Measurements from ENCODE around the gene NES. TPM values are rescaled to one million over a fixed set of nuclear protein-coding genes. Genes with fewer than 3 reads are reported as not detected.
A peak's percentile ranks its signal among the peaks of the same experiment; 100 is the strongest.

The NES gene
- total and polyA plus RNA-seq, 2 experiments from 2014 or later: 3.6 to 13.8 TPM

DNA sequence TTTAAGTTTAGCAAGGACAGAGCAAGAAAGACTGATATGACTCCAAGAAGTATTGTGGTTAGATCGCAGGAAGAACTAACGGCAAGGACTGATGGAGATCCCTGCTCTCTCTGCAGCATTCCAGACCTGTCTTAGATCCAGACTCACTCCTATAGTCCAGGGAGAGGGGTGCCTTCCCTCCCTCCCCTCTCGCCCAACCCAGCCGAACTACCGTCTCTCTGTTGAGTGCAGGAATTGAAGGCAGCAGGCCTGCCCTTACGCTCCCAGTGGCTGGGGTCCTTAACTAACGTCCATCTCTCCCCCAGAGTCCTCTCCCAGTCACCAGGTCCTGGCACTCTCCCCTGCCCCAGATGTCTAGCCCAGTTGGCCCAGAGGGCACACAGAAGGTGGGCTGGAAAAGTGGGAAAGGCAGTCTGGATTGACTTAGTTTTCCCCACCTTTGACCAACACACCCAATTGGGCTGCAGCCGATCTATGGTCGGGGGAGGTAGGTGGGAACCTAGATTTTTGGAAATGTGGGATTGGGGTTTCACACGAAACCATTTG, 27.0 kb upstream of the NES start:
- Histone ChIP-seq H2AFZ (no peak overlapping the region), H3K4me3 (peak overlapping the region; percentile 51), H3K9me3 (ENCODE audit: low read depth) (no peaks in the 10 kb centered on the region), H3K36me3 (replicated peaks; ENCODE audit: insufficient read depth, low read depth) (no peaks in the 10 kb centered on the region), H3K9me2 (replicated peaks; ENCODE audit: insufficient read depth) (no peaks in the 10 kb centered on the region), H4K20me1 (ENCODE audit: insufficient read depth, poor library complexity, severe bottlenecking) (peaks cover 6% of the 10 kb centered on the region), H3K79me2 (peaks cover 34% of the 10 kb centered on the region), H3K4me1 (ENCODE audit: insufficient read depth) (peaks cover 63% of the 10 kb centered on the region), H3K27me3 (no peaks in the 10 kb centered on the region), H3K4me2 (peak overlapping the region; percentile 92), H3K27ac (peak overlapping the region; percentile 97)
- WGBS (ENCODE audit: low lambda C conversion rate, missing lambda C conversion rate): 16% methylated on average over 10 of the region's 10 CpGs
- TF ChIP-seq, protein P1, sequence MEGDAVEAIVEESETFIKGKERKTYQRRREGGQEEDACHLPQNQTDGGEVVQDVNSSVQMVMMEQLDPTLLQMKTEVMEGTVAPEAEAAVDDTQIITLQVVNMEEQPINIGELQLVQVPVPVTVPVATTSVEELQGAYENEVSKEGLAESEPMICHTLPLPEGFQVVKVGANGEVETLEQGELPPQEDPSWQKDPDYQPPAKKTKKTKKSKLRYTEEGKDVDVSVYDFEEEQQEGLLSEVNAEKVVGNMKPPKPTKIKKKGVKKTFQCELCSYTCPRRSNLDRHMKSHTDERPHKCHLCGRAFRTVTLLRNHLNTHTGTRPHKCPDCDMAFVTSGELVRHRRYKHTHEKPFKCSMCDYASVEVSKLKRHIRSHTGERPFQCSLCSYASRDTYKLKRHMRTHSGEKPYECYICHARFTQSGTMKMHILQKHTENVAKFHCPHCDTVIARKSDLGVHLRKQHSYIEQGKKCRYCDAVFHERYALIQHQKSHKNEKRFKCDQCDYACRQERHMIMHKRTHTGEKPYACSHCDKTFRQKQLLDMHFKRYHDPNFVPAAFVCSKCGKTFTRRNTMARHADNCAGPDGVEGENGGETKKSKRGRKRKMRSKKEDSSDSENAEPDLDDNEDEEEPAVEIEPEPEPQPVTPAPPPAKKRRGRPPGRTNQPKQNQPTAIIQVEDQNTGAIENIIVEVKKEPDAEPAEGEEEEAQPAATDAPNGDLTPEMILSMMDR (IDR thresholded peaks at IDR 0.05; ENCODE audit: poor library complexity): no peak
- no peak for TF ChIP-seq EZH2 (IDR thresholded peaks at IDR 0.05; ENCODE audit: borderline replicate concordance)
- no peak for TF ChIP-seq EZH2phosphoT487 (IDR thresholded peaks at IDR 0.05; ENCODE audit: low read depth, severe bottlenecking, unreplicated experiment)
- DNase-seq (ENCODE audit: low spot score): no peak

DNA sequence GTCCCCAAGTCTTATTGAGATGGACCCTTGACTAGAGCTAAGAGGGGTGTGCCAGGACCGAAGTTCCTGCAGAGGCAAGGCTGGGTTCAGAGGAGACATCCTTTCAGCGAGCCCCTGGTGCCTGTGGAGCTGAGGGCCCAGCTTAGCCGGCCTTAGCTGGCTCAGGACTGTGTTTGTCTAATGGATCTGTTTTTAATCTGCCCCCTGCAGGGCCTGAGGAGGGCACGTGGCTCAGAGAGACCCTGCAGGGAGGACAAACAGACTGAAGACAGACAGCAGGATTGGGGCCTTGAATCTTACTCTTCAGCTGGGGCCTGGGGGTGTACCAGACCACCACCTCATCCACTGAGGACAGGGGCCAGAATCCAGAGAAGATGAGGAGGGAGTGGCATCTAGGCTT, 26.5 kb upstream of the NES start:
- Histone ChIP-seq H3K9me2 (replicated peaks; ENCODE audit: insufficient read depth) (no peaks in the 10 kb centered on the region), H3K9me3 (ENCODE audit: low read depth) (no peaks in the 10 kb centered on the region), H3K4me2 (peak overlapping the region; percentile 92), H3K36me3 (replicated peaks; ENCODE audit: insufficient read depth, low read depth) (no peaks in the 10 kb centered on the region), H3K27ac (peak overlapping the region; percentile 97), H3K27me3 (no peaks in the 10 kb centered on the region), H2AFZ (no peak overlapping the region), H4K20me1 (ENCODE audit: insufficient read depth, poor library complexity, severe bottlenecking) (peaks cover 6% of the 10 kb centered on the region), H3K4me3 (peak overlapping the region; percentile 17), H3K79me2 (peaks cover 34% of the 10 kb centered on the region), H3K4me1 (ENCODE audit: insufficient read depth) (peaks cover 58% of the 10 kb centered on the region)
- DNase-seq (ENCODE audit: low spot score): no peak
- TF ChIP-seq, protein P1 (IDR thresholded peaks at IDR 0.05; ENCODE audit: poor library complexity): no peak
- TF ChIP-seq EZH2phosphoT487 (IDR thresholded peaks at IDR 0.05; ENCODE audit: low read depth, severe bottlenecking, unreplicated experiment) (no peak), EZH2 (IDR thresholded peaks at IDR 0.05; ENCODE audit: borderline replicate concordance) (no peak)
- WGBS (ENCODE audit: low lambda C conversion rate, missing lambda C conversion rate): 21% methylated on average over 4 of the region's 4 CpGs

DNA sequence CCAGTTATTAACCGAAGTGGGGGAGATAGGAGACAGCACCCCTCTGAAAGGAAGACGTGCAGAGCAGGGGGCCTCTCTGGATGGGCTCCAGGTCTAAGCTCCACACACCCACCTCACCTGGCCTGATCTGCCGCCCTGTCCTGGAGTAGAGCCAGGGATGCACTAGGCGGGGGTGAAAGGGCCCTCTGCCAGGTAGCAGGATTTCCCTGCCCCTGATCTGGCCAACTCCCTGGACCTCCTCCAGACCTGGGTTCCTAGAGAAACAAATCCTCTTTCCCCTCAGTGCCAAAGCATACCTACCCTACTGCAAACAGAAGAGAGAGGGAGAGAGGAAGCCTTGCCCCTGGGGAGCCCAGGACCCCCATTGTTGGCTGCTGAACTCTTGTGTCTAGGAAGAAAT, 26.1 kb upstream of the NES start:
- H3K9me3 ChIP-seq (ENCODE audit: low read depth): no peaks in the 10 kb centered on the region
- H3K27me3 ChIP-seq: no peaks in the 10 kb centered on the region
- peaks cover 6% of the 10 kb centered on the region for H4K20me1 ChIP-seq (ENCODE audit: insufficient read depth, poor library complexity, severe bottlenecking)
- peaks cover 54% of the 10 kb centered on the region for H3K4me1 ChIP-seq (ENCODE audit: insufficient read depth)
- no peak for DNase-seq (ENCODE audit: low spot score)
- peak overlapping the region; percentile 17 for H3K4me3 ChIP-seq
- H3K79me2 ChIP-seq: peaks cover 34% of the 10 kb centered on the region
- H3K4me2 ChIP-seq: peak overlapping the region; percentile 92
- TF ChIP-seq, protein P1 (IDR thresholded peaks at IDR 0.05; ENCODE audit: poor library complexity): no peak
- TF ChIP-seq EZH2phosphoT487 (IDR thresholded peaks at IDR 0.05; ENCODE audit: low read depth, severe bottlenecking, unreplicated experiment) (no peak), EZH2 (IDR thresholded peaks at IDR 0.05; ENCODE audit: borderline replicate concordance) (no peak)
- H3K36me3 ChIP-seq (replicated peaks; ENCODE audit: insufficient read depth, low read depth): no peaks in the 10 kb centered on the region
- no peak overlapping the region for H2AFZ ChIP-seq
- no peaks in the 10 kb centered on the region for H3K9me2 ChIP-seq (replicated peaks; ENCODE audit: insufficient read depth)
- peak overlapping the region; percentile 97 for H3K27ac ChIP-seq
- 61% methylated on average over 4 of the region's 4 CpGs for WGBS (ENCODE audit: low lambda C conversion rate, missing lambda C conversion rate)
